GM23338 (cell line): Measurements from ENCODE around the gene RALGPS1.

ENCODE experiments used
- CREB1 ChIP-seq: fragments of 250-450 bp; sonication (Bioruptor Pico); IDR thresholded peaks from 2 replicates; pipeline ENCODE4 v1.5.0; 2020; ENCODE audit warnings: low read depth, mild to moderate bottlenecking, moderate library complexity
- EZH2phosphoT487 ChIP-seq: fragments of 200-600 bp; sonication (generic); IDR thresholded peaks from one replicate; pipeline ENCODE4 v1.8.1; 2018; ENCODE audit warnings: antibody characterized with exemption; ENCODE audit not compliant: unreplicated experiment
- TF ChIP-seq, protein P1 (sequence below), 2 experiments: fragments of 200-600 bp in 1 of 2; sonication (generic) in 1 of 2; conservative IDR thresholded peaks; 2 replicates each; pipeline versions ENCODE4 v1.5.1 to v1.6.1; 2016 to 2017; ENCODE audit warnings: antibody characterized with exemption in 2 of 2, low read depth in 2 of 2, mild to moderate bottlenecking in 2 of 2, moderate library complexity in 1 of 2

DNA sequence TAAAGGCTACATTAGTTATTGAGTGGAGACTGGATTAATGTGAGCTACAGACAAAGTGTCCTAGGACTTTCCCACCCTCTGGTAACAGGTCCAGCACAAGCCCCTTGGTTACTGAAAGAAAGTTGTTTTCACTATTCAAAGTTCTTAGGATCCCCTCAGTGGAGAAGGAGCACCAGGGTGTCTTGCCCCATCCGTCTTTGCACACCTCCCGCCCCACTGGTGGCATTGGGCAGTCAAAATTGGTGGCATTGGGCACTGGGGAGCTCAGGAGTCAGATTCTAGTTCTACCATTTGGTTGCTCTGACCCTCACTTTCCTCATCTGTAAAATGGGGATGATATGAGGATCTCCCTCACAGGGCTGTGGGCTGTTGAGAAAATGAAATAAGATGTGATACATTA, 210.2 kb downstream of the RALGPS1 start:
- TF ChIP-seq, protein P1, sequence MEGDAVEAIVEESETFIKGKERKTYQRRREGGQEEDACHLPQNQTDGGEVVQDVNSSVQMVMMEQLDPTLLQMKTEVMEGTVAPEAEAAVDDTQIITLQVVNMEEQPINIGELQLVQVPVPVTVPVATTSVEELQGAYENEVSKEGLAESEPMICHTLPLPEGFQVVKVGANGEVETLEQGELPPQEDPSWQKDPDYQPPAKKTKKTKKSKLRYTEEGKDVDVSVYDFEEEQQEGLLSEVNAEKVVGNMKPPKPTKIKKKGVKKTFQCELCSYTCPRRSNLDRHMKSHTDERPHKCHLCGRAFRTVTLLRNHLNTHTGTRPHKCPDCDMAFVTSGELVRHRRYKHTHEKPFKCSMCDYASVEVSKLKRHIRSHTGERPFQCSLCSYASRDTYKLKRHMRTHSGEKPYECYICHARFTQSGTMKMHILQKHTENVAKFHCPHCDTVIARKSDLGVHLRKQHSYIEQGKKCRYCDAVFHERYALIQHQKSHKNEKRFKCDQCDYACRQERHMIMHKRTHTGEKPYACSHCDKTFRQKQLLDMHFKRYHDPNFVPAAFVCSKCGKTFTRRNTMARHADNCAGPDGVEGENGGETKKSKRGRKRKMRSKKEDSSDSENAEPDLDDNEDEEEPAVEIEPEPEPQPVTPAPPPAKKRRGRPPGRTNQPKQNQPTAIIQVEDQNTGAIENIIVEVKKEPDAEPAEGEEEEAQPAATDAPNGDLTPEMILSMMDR (conservative IDR thresholded peaks at IDR 0.05; ENCODE audit: low read depth in 2 of 2): no peak
- TF ChIP-seq EZH2phosphoT487 (no peak), CREB1 (CRISPR knock-in tag) (no peak)
